Brain microvascular endothelial cell (primary cell): ENCODE results near the gene EPB41L5.

ENCODE experiments used
- DNase-seq: peaks from one replicate; pipeline ENCODE4 v3.0.0-alpha.2; 2020
- H3K27ac ChIP-seq: fragments of 250-450 bp; sonication (Bioruptor Pico); 2 replicates; pipeline ENCODE4 v1.5.1; 2020; ENCODE audit warnings: mild to moderate bottlenecking, moderate library complexity
- H3K27me3 ChIP-seq: fragments of 250-450 bp; sonication (Bioruptor Pico); replicated peaks from 2 replicates; pipeline ENCODE4 v1.5.1; 2020; ENCODE audit warnings: mild to moderate bottlenecking
- H3K36me3 ChIP-seq: fragments of 250-450 bp; sonication (Bioruptor Pico); replicated peaks from 2 replicates; pipeline ENCODE4 v1.5.1; 2020; ENCODE audit warnings: mild to moderate bottlenecking
- H3K4me3 ChIP-seq: 2 replicates; pipeline ENCODE4 v1.5.1; 2011; ENCODE audit warnings: low read depth, mild to moderate bottlenecking, control low read depth, low read length, moderate library complexity
- in situ Hi-C: cut with HindIII; loops from 2 replicates; pipeline ENCODE4 v1.10.0; 2017; ENCODE audit warnings: low sequenced_read_pairs, low pct_ligation_motif_present
- TF ChIP-seq, protein P1 (sequence below): IDR thresholded peaks from 2 replicates; pipeline ENCODE4 v1.5.1; 2011; ENCODE audit warnings: low read depth, mild to moderate bottlenecking, moderate library complexity, low read length, control low read depth, inconsistent platforms; ENCODE audit errors: missing control alignments

EPB41L5 gene

DNA sequence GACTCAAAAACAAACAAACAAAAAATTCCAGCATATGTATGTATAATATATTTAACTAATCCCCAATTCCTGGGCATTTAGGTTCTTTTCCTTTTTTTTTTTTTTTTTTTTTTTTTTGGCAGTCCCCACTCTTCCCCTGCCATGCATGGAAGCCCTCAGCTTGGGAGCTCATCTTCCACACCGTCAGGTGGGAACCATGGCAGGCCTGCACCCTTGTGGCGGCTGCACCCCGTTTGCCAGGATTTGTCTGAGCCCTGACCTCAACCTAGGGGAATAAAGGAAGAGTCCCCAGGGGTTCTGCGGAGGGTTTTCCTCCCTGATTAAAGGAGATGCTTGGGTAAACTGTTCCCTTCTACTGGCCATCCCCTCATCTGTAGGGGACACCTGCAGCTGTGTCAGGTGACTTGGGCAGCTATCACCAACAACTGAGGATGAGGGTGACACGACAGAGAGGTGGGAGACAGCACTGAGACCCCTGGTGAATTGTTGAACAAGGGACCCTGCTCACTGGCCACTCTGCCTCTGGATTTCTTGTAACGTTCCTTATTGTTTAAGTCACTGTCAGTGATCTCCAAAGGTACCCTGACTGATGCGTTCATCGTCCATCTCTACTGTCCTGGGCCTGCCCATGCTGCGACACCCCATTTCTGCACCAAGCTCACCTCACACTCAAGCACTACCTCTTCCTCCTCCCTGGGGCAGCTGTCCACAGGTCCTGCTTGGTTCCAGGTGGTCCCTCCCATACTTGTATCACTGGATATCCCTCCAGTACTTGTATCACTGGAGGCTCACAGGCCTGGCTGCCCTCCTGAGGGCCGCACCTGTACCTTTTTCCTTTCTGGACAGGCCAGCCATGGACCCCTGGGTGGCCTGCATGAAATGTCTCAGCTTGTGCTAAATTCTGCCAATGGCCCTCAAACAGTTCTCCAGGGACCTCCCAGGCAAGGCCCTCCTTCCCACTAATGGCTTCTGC is 195.8 kb downstream of the EPB41L5 start:
- DNase-seq: no peak
- in situ Hi-C loops: no loop called here
- TF ChIP-seq, protein P1, sequence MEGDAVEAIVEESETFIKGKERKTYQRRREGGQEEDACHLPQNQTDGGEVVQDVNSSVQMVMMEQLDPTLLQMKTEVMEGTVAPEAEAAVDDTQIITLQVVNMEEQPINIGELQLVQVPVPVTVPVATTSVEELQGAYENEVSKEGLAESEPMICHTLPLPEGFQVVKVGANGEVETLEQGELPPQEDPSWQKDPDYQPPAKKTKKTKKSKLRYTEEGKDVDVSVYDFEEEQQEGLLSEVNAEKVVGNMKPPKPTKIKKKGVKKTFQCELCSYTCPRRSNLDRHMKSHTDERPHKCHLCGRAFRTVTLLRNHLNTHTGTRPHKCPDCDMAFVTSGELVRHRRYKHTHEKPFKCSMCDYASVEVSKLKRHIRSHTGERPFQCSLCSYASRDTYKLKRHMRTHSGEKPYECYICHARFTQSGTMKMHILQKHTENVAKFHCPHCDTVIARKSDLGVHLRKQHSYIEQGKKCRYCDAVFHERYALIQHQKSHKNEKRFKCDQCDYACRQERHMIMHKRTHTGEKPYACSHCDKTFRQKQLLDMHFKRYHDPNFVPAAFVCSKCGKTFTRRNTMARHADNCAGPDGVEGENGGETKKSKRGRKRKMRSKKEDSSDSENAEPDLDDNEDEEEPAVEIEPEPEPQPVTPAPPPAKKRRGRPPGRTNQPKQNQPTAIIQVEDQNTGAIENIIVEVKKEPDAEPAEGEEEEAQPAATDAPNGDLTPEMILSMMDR: no peak
- H3K36me3 ChIP-seq: no peaks in the 10 kb centered on the region
- no peaks in the 10 kb centered on the region for H3K27me3 ChIP-seq
- H3K4me3 ChIP-seq: no peak overlapping the region
- H3K27ac ChIP-seq: no peak overlapping the region

DNA sequence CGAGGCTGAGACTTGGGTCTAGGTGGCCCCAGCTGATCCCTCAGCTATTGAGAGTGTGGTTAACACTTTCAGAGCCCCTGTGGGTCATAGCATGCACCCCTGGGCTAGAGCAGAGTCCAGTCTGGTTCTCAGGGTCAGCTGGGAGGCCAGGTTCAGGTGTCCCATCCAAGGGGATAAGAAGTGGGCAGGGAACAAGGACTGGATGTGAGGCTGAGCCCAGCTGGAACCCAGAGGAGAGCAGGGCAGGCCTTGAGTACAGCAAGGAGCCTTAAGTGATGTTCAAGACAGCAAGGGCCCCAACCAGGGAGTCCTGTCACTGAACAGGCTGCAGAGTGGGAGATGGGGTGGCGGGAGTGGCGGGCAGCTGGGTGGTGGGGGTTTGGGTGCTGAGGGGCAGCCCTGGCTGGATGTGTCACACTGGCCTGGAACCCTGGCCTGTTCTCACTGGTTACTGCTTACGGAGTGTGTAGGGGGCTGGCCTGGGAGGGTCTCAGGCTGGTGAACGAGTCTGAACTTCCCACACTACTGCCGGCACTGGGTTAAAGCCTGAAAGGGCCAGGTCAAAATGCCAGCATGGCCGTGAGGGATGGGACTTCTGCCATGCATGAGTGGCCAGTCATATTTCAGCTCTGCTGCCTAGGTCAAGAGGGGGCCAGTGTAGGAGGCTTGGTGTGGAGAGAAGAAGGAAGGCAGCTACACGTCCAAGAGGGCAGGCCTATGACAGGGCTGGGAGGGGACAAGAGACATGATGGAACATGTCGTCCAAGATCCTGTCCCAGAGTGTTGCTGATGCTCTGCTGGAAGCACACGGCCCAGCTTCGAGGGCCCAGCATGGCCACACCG is 196.8 kb downstream of the EPB41L5 start:
- DNase-seq: no peak
- in situ Hi-C loops: no loop called here
- TF ChIP-seq, protein P1: no peak
- Histone ChIP-seq H3K4me3 (no peak overlapping the region), H3K27ac (no peak overlapping the region), H3K27me3 (no peaks in the 10 kb centered on the region), H3K36me3 (no peaks in the 10 kb centered on the region)

- no peaks in the 10 kb centered on the region for H3K27me3 ChIP-seq
- TF ChIP-seq, protein P1: no peak
- no peak for DNase-seq
- no peak overlapping the region for H3K4me3 ChIP-seq
- in situ Hi-C loops: no loop called here
- no peak overlapping the region for H3K27ac ChIP-seq
- no peaks in the 10 kb centered on the region for H3K36me3 ChIP-seq
Observed at GRCh38 chr2:120210270-120210693, 197.4 kb downstream of the EPB41L5 start.

DNA sequence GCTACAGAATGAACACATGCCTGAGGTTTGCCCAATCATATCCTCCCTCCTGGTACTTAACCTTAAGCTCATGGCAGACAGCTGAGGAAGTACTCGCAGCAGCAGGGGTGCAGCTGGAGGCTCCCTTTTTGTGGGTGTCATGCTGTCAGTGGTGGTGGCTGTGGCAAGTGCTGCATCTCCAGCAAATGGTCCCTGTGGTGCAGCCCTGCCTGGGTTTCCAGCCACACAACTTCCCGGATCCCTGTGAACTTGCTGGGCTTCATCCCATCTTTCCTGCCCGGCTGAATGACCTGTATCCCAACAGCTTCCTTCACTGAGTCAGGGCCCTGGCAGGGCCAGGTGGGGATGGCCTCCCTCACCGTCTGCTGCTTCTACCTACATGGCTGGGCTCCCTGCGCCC is 205.3 kb downstream of the EPB41L5 start:
- in situ Hi-C loops: no loop called here
- TF ChIP-seq, protein P1: no peak
- peaks cover 3% of the 10 kb centered on the region for H3K36me3 ChIP-seq
- no peaks in the 10 kb centered on the region for H3K27me3 ChIP-seq
- no peak overlapping the region for H3K4me3 ChIP-seq
- no peak for DNase-seq
- no peak overlapping the region for H3K27ac ChIP-seq

DNA sequence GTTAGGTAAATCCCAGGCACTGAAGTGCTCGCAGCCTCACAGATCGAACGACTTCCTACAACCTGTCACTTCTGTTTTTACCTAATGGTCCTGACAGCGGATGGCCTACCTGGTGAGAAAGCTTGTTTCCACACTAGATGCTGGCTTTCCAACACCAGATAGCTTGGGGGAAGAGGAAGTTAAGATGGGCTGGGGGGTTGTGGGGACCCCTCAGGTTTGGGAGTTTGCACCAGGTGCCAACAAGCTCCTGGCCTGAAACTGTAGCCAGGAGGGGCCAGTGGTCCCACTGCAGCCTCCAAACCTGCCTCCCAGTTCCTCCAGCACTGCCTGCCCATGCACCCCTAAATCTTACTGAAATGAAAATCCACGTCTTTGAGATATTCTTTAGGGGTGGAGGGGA is 206.4 kb downstream of the EPB41L5 start:
- Histone ChIP-seq H3K27me3 (no peaks in the 10 kb centered on the region), H3K36me3 (peaks cover 3% of the 10 kb centered on the region), H3K4me3 (no peak overlapping the region), H3K27ac (no peak overlapping the region)
- in situ Hi-C loops: no loop called here
- TF ChIP-seq, protein P1: no peak
- no peak for DNase-seq
